H1 (cell line): Measurements from ENCODE around the gene FLNA. TPM values are rescaled to one million over a fixed set of nuclear protein-coding genes. Genes with fewer than 3 reads are reported as not detected.

Experiments
- CTCF ChIA-PET: fragments of 300-600 bp; sonication (Branson Sonifier 250); formaldehyde crosslinking; loops from one replicate; lab custom pipeline; 2021; ENCODE audit not compliant: partially characterized antibody; lab: Charles Lee
- POLR2A ChIA-PET: fragments of 300-600 bp; sonication (Branson Sonifier 250); formaldehyde crosslinking; loops from one replicate; lab custom pipeline; 2021; ENCODE audit warnings: inconsistent platforms; ENCODE audit not compliant: partially characterized antibody; lab: Charles Lee
- DNase-seq, 2 experiments: peaks; one replicate each; pipeline versions ENCODE4 v3.0.0 to v3.0.0-alpha.2; 2010 to 2022; ENCODE audit warnings: low spot score in 2 of 2, low read depth in 1 of 2, mixed read lengths in 1 of 2
- FAIRE-seq: peaks from 2 replicates; lab custom pipeline; 2011; peaks lifted over from hg19 to GRCh38; lab: Jason Lieb, UNC
- H2AFZ ChIP-seq: 2 replicates; pipeline ENCODE4 v1.8.1; 2012; ENCODE audit warnings: low read length, inconsistent platforms
- H2AK5ac ChIP-seq: 2 replicates; pipeline ENCODE4 v1.6.1; 2013; ENCODE audit warnings: low read depth, low read length
- H2BK120ac ChIP-seq: replicated peaks from 2 replicates; pipeline ENCODE3; 2013; ENCODE audit warnings: low read depth, low read length, inconsistent platforms
- H2BK12ac ChIP-seq: 2 replicates; pipeline ENCODE4 v1.6.1; 2013; ENCODE audit warnings: low read depth, low read length
- H2BK15ac ChIP-seq: 2 replicates; pipeline ENCODE4 v1.6.1; 2013; ENCODE audit warnings: low read length
- H2BK20ac ChIP-seq: 2 replicates; pipeline ENCODE4 v1.6.1; 2013; ENCODE audit warnings: low read length
- H2BK5ac ChIP-seq: 2 replicates; pipeline ENCODE4 v1.6.1; 2013; ENCODE audit warnings: low read depth, low read length
- H3K14ac ChIP-seq: 2 replicates; pipeline ENCODE4 v1.6.1; 2013; ENCODE audit warnings: inconsistent platforms; ENCODE audit not compliant: insufficient read length
- H3K18ac ChIP-seq: 2 replicates; pipeline ENCODE4 v1.6.1; 2013; ENCODE audit warnings: low read length; ENCODE audit errors: extremely low read depth
- H3K23ac ChIP-seq: 2 replicates; pipeline ENCODE4 v1.6.1; 2013; ENCODE audit warnings: inconsistent platforms; ENCODE audit not compliant: insufficient read length
- H3K23me2 ChIP-seq: 2 replicates; pipeline ENCODE4 v1.6.1; 2013; ENCODE audit warnings: low read depth, low read length
- H3K27ac ChIP-seq: 2 replicates; pipeline ENCODE4 v1.6.1; 2011; ENCODE audit warnings: low read depth, low read length, inconsistent platforms
- H3K27me3 ChIP-seq, 4 experiments: replicated peaks in 1 of 4; 1 replicate in 1 of 4; 2 replicates in 3 of 4; pipeline versions ENCODE4 v1.6.1 to v1.8.1; 2011 to 2013; ENCODE audit warnings: low read length in 3 of 4, mild to moderate bottlenecking in 3 of 4, inconsistent platforms in 2 of 4, mixed read lengths in 2 of 4, moderate library complexity in 1 of 4; ENCODE audit not compliant: control insufficient read depth in 3 of 4, insufficient read depth in 3 of 4; ENCODE audit errors: extremely low read depth in 1 of 4
- H3K36me3 ChIP-seq, 4 experiments: 2 replicates each; pipeline versions ENCODE4 v1.6.1 to v1.8.1; 2011 to 2013; ENCODE audit warnings: mild to moderate bottlenecking in 4 of 4, low read length in 3 of 4, moderate library complexity in 2 of 4, control low read depth in 1 of 4, inconsistent platforms in 1 of 4; ENCODE audit not compliant: insufficient read depth in 4 of 4, control insufficient read depth in 2 of 4
- H3K4ac ChIP-seq: replicated peaks from 2 replicates; pipeline ENCODE3; 2013; ENCODE audit warnings: low read length, low read depth, mixed read lengths, inconsistent platforms; ENCODE audit not compliant: insufficient read length
- H3K4me1 ChIP-seq, 4 experiments: replicated peaks in 1 of 4; 1 replicate in 1 of 4; 2 replicates in 3 of 4; pipeline versions ENCODE4 v1.6.1 to v1.8.1; 2011 to 2013; ENCODE audit warnings: low read length in 3 of 4, inconsistent platforms in 2 of 4, mixed read lengths in 1 of 4; ENCODE audit not compliant: insufficient read depth in 4 of 4, control insufficient read depth in 3 of 4
- H3K4me2 ChIP-seq, 2 experiments: 2 replicates each; pipeline versions ENCODE4 v1.6.1 to v1.8.1; 2011 to 2013; ENCODE audit warnings: low read depth in 2 of 2, low read length in 2 of 2, control low read depth in 1 of 2, inconsistent platforms in 1 of 2, mild to moderate bottlenecking in 1 of 2; ENCODE audit not compliant: insufficient read depth in 1 of 2
- H3K4me3 ChIP-seq, 4 experiments: fragments of 200-600, 300-600 bp in 1 of 4; sonication (generic), shearing (Covaris generic), sonication (Bioruptor Twin) in 1 of 4; 2 replicates each; pipeline versions ENCODE4 v1.5.1 to v1.8.1; 2011 to 2016; ENCODE audit warnings: low read length in 4 of 4, low read depth in 3 of 4, control low read depth in 2 of 4, inconsistent platforms in 2 of 4, mild to moderate bottlenecking in 2 of 4, mixed read lengths in 1 of 4, moderate library complexity in 1 of 4; ENCODE audit not compliant: insufficient read depth in 2 of 4; ENCODE audit errors: extremely low read depth in 1 of 4
- H3K56ac ChIP-seq: replicated peaks from 2 replicates; pipeline ENCODE3; 2013; ENCODE audit warnings: low read depth, mild to moderate bottlenecking, mixed read lengths, low read length, inconsistent platforms; ENCODE audit not compliant: insufficient read length
- H3K79me1 ChIP-seq: 2 replicates; pipeline ENCODE4 v1.6.1; 2013; ENCODE audit warnings: low read depth, low read length, control low read depth
- H3K79me2 ChIP-seq, 2 experiments: 2 replicates each; pipeline versions ENCODE4 v1.6.1 to v1.8.1; 2012 to 2013; ENCODE audit warnings: low read length in 2 of 2, mild to moderate bottlenecking in 2 of 2, inconsistent platforms in 1 of 2; ENCODE audit not compliant: insufficient read depth in 2 of 2, control insufficient read depth in 1 of 2
- H3K9ac ChIP-seq, 4 experiments: replicated peaks in 1 of 4; 1 replicate in 1 of 4; 2 replicates in 3 of 4; pipeline versions ENCODE4 v1.6.1 to v1.8.1; 2011 to 2013; ENCODE audit warnings: low read depth in 3 of 4, low read length in 3 of 4, control low read depth in 2 of 4, mild to moderate bottlenecking in 2 of 4, moderate library complexity in 2 of 4, inconsistent platforms in 1 of 4; ENCODE audit errors: extremely low read depth in 1 of 4
- H3K9me3 ChIP-seq, 2 experiments: 2 replicates each; pipeline versions ENCODE4 v1.6.1 to v1.8.1; 2012 to 2013; ENCODE audit warnings: mild to moderate bottlenecking in 2 of 2, moderate library complexity in 2 of 2, control low read depth in 1 of 2, inconsistent platforms in 1 of 2, low read depth in 1 of 2, low read length in 1 of 2, mixed read lengths in 1 of 2; ENCODE audit not compliant: insufficient read depth in 2 of 2
- H4K20me1 ChIP-seq, 2 experiments: replicated peaks in 1 of 2; 2 replicates each; pipeline versions ENCODE3 to v1.8.1; 2011 to 2013; ENCODE audit warnings: inconsistent platforms in 2 of 2, low read length in 2 of 2, mild to moderate bottlenecking in 1 of 2; ENCODE audit not compliant: insufficient read depth in 2 of 2, control insufficient read depth in 1 of 2
- H4K5ac ChIP-seq: 2 replicates; pipeline ENCODE4 v1.6.1; 2013; ENCODE audit warnings: low read length, low read depth, mixed read lengths, inconsistent platforms; ENCODE audit not compliant: insufficient read length
- H4K8ac ChIP-seq: 2 replicates; pipeline ENCODE4 v1.8.0; 2013; ENCODE audit warnings: mild to moderate bottlenecking, moderate library complexity, low read length, inconsistent platforms; ENCODE audit not compliant: insufficient read depth; ENCODE audit errors: extremely low read depth
- H4K91ac ChIP-seq: replicated peaks from 2 replicates; pipeline ENCODE3; 2013; ENCODE audit warnings: low read length, mixed read lengths, inconsistent platforms; ENCODE audit not compliant: insufficient read length
- FOSL1 ChIP-seq: IDR thresholded peaks from 2 replicates; pipeline ENCODE4 v1.6.1; 2011; ENCODE audit warnings: mild to moderate bottlenecking, low read depth, low read length, moderate library complexity; ENCODE audit not compliant: insufficient read depth
- WGBS, 2 experiments: shearing (Covaris generic) in 1 of 2; methylation state at CpG; one replicate each; pipeline versions ENCODE4 v1.1.6 to v1.1.7; 2013 to 2015; ENCODE audit warnings: low lambda C conversion rate in 2 of 2, mixed read lengths in 2 of 2, inconsistent platforms in 1 of 2, low coverage in 1 of 2, missing lambda C conversion rate in 1 of 2; ENCODE audit not compliant: insufficient replicate concordance in 2 of 2, insufficient coverage in 1 of 2, insufficient read length in 1 of 2; ENCODE audit errors: extremely low coverage in 1 of 2, missing lambda C conversion rate in 1 of 2; 5-methylcytosine and 5-hydroxymethylcytosine counted together
- polyA plus RNA-seq, 7 experiments: library from polyadenylated mRNA; depleted of rRNA in 3 of 7; stranded (reverse) in 5 of 7; unstranded in 2 of 7; fragments of >200 nt in 5 of 7; fragments of 200-250 nt in 2 of 7; gene quantifications; 1 replicate in 5 of 7; 2 replicates in 1 of 7; 4 replicates in 1 of 7; pipeline versions ENCODE4 v1.2.1 to v1.2.3, GENCODE V29; 2011 to 2013; ENCODE audit warnings: missing spikeins in 2 of 7, mixed read lengths in 2 of 7
- total RNA-seq: library from RNA; stranded (reverse); fragmentation: NEBNext Ultra II Directional; extraction: Animal tissue kit (Norgen Biotek cat#: 25700); gene quantifications from 2 replicates; pipeline ENCODE4 v1.2.1, GENCODE V29; 2021

FLNA gene
- total and polyA plus RNA-seq, 2 of the 8 experiments (the other 6 are each of a cell fraction or from before 2014, with no cell fraction given): 315 to 925 TPM

GRCh38 chrX:154323537-154323936 lies 50.9 kb downstream of the FLNA start:
- no peak overlapping the region for H2AK5ac ChIP-seq
- H2BK20ac ChIP-seq: no peak overlapping the region
- no peak overlapping the region for H2AFZ ChIP-seq
- H2BK5ac ChIP-seq: no peak overlapping the region
- H3K79me1 ChIP-seq: no peaks in the 10 kb centered on the region
- TF ChIP-seq FOSL1: no peak
- no peak overlapping the region for H4K8ac ChIP-seq
- H2BK120ac ChIP-seq: no peak overlapping the region
- H3K18ac ChIP-seq: no peak overlapping the region
- FAIRE-seq (no peak), DNase-seq (no peak)
- H4K5ac ChIP-seq: no peak overlapping the region
- H3K4me3 ChIP-seq: no peak overlapping the region
- H4K91ac ChIP-seq: no peak overlapping the region
- H3K27ac ChIP-seq: no peak overlapping the region; the same call in 1 of the 2 replicates
- H3K56ac ChIP-seq: no peak overlapping the region
- H3K23me2 ChIP-seq: no peaks in the 10 kb centered on the region
- H4K20me1 ChIP-seq: no peaks in the 10 kb centered on the region
- ChIA-PET CTCF (interaction anchor here (0.6 kb wide), 1 partner anchor 25 kb away, joined by 3 read pairs; no protein-coding TSS in a partner anchor), POLR2A (interaction anchor here (0.5 kb wide), 1 partner anchor 78 kb away, joined by 3 read pairs; no protein-coding TSS in a partner anchor)
- no peaks in the 10 kb centered on the region for H3K9me3 ChIP-seq
- H3K4me2 ChIP-seq: no peak overlapping the region
- no peaks in the 10 kb centered on the region for H3K4me1 ChIP-seq
- H3K36me3 ChIP-seq: no peaks in the 10 kb centered on the region
- H2BK12ac ChIP-seq: no peak overlapping the region
- H2BK15ac ChIP-seq: no peak overlapping the region
- no peaks in the 10 kb centered on the region for H3K27me3 ChIP-seq
- WGBS, 2 experiments: 70% methylated on average over 7 of the region's 7 CpGs; no CpG with 5 or more reads in 1 of the 2 experiments
- H3K23ac ChIP-seq: no peak overlapping the region
- H3K79me2 ChIP-seq: no peaks in the 10 kb centered on the region
- H3K14ac ChIP-seq: no peak overlapping the region
- H3K4ac ChIP-seq: no peak overlapping the region
- no peak overlapping the region for H3K9ac ChIP-seq
